Left lung (tissue), 10 donors: ENCODE results near the gene CEP95. TPM values are rescaled to one million over a fixed set of nuclear protein-coding genes. Genes with fewer than 3 reads are reported as not detected.
"Not testable (repeated sequence)": the region's sequence is repeated elsewhere in the genome, so short reads cannot be mapped to it uniquely, and the experiment has no call there.

Experiments used
- ATAC-seq: fragments of 200-7000 bp; cut with Tn5 transposase; one replicate; pipeline ENCODE4 v1.9.1; 2020; ENCODE audit warnings: moderate library complexity
- DNase-seq, 4 donors: peaks; one replicate each; pipeline ENCODE4 v3.0.0-alpha.2; 2013 to 2020
- H3K27ac ChIP-seq, 2 donors: fragments of 200-600 bp; sonication (generic) in 1 of 2; one replicate each; pipeline versions ENCODE4 v1.5.0 to v1.8.0; 2020 to 2021
- H3K27me3 ChIP-seq, 2 donors: fragments of 200-600 bp; sonication (generic) in 1 of 2; one replicate each; pipeline versions ENCODE4 v1.5.0 to v1.8.0; 2020 to 2021
- H3K36me3 ChIP-seq, 2 donors: fragments of 200-600 bp; sonication (generic) in 1 of 2; one replicate each; pipeline versions ENCODE4 v1.5.0 to v1.8.0; 2020 to 2021
- H3K4me1 ChIP-seq, 2 donors: fragments of 200-600 bp; one replicate each; pipeline ENCODE4 v1.8.0; 2021
- H3K4me3 ChIP-seq, 2 donors: fragments of 200-600 bp; sonication (generic) in 1 of 2; one replicate each; pipeline versions ENCODE4 v1.5.0 to v1.8.0; 2020 to 2021; ENCODE audit warnings: mild to moderate bottlenecking in 1 of 2
- H3K9me3 ChIP-seq, 2 donors: fragments of 200-600 bp; sonication (generic) in 1 of 2; one replicate each; pipeline versions ENCODE4 v1.5.0 to v1.8.0; 2020 to 2021
- CTCF ChIP-seq, 2 donors: fragments of 200-600 bp; sonication (generic) in 1 of 2; IDR thresholded peaks; one replicate each; pipeline versions ENCODE4 v1.5.0 to v1.8.0; 2021; ENCODE audit warnings: antibody characterized with exemption in 2 of 2
- intact Hi-C, 2 donors: fragments of 100-400 bp; cut with DNase I; formaldehyde crosslinking; loops; one replicate each; pipeline versions ENCODE4 v1.11.2 to v1.14.2; 2022
- polyA plus RNA-seq, 6 donors: library from polyadenylated mRNA; unstranded; fragments of 120-200 nt; gene quantifications; one replicate each; pipeline ENCODE4 v1.2.1, GENCODE V29; 2013; ENCODE audit not compliant: insufficient read length in 6 of 6
- total RNA-seq, 2 donors: library from RNA; stranded (reverse); fragmentation: NEBNext Ultra II Directional; extraction: Animal tissue kit (Norgen Biotek cat#: 25700); gene quantifications; one replicate each; pipeline ENCODE4 v1.2.1, GENCODE V29; 2021
- donor health status: DM: no; HTN: yes; CAD: no.
- donor health status: DM: no; HTN: no; CAD: no.

The CEP95 gene
- total and polyA plus RNA-seq, 8 donors, result 21.2 to 202 (median 148) TPM

DNA sequence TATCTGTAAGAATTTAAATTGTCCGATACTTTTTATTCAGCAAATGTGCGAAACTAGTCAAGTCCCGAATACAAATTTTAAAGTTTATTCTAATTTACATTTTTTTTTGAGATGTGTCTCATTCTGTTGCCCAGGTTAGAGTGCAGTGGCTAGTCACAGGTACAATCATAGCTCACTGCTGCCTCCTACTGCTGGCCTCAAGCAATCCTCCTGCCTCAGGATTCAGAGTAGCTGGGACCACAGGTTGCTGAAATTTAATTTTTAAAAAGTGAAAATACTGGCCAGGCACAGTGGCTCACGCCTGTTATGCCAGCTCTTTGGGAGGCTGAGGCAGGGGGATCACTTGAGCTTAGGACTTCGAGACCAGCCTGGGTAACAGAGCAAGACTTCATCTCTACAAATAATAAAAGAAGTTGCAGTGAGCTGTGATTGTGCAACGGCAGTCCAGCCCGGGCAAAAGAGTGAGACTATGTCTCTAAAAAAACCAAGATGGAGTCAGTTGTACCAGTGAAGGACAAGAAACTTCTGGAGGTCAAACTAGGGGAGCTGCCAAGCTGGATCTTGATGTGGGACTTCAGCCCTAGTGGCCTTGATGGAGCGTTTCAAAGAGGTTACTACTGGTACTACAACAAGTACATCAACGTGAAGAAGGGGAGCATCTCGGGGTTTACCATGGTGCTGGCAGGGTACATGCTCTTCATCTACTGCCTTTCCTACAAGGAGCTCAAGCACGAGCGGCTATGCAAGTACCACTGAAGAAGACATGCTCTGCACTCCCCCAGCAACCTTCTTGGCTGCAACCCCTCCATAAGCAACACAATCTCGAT, 15.5 kb upstream of the CEP95 start:
- ATAC-seq, result peak; percentile 79
- intact Hi-C loops, result loop anchor here in 1 of 2 donors (5.0 to 10.0 kb wide), 2 partner anchors 69 to 166 kb away; no protein-coding TSS in a partner anchor
- DNase-seq, result peak in 1 of 4 donors; percentile 43
- H3K4me3 ChIP-seq, result no peak overlapping the region
- no peaks in the 10 kb centered on the region for H3K27me3 ChIP-seq
- TF ChIP-seq CTCF (IDR thresholded peaks at IDR 0.05), result peak; percentile 52 to 71
- peaks cover 0 to 61% of the 10 kb centered on the region in 2 donors for H3K36me3 ChIP-seq
- peaks cover 11 to 46% of the 10 kb centered on the region in 2 donors for H3K4me1 ChIP-seq
- H3K27ac ChIP-seq, result no peak overlapping the region
- no peaks in the 10 kb centered on the region for H3K9me3 ChIP-seq

DNA sequence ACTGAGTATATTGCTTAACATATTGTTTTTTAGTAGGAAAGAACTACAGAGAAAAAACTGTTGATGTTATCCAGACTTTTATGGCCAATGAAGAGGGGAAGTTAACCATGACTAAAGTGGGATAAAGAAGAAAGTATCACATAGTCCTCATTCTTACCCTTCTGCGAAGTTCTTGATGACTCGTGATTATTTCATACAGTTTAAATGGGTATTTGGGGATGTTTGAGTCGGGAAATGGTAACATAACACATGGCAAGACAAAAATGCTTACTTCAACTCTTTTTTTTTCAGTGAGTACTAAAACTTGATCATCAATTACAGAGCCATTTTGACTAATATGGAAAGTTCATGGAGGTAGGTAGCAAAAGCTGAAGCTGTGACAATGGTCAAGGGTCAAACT, 14.8 kb upstream of the CEP95 start:
- no peaks in the 10 kb centered on the region for H3K9me3 ChIP-seq
- H3K36me3 ChIP-seq, result peaks cover 0 to 54% of the 10 kb centered on the region in 2 donors
- no peak overlapping the region for H3K4me3 ChIP-seq
- intact Hi-C loops, result loop anchor here in 1 of 2 donors (5.0 to 10.0 kb wide), 2 partner anchors 70 to 167 kb away; no protein-coding TSS in a partner anchor
- no peaks in the 10 kb centered on the region for H3K27me3 ChIP-seq
- peaks cover 11 to 50% of the 10 kb centered on the region in 2 donors for H3K4me1 ChIP-seq
- DNase-seq (no peak), ATAC-seq (no peak)
- H3K27ac ChIP-seq, result no peak overlapping the region
- TF ChIP-seq CTCF (IDR thresholded peaks at IDR 0.05), result no peak

DNA sequence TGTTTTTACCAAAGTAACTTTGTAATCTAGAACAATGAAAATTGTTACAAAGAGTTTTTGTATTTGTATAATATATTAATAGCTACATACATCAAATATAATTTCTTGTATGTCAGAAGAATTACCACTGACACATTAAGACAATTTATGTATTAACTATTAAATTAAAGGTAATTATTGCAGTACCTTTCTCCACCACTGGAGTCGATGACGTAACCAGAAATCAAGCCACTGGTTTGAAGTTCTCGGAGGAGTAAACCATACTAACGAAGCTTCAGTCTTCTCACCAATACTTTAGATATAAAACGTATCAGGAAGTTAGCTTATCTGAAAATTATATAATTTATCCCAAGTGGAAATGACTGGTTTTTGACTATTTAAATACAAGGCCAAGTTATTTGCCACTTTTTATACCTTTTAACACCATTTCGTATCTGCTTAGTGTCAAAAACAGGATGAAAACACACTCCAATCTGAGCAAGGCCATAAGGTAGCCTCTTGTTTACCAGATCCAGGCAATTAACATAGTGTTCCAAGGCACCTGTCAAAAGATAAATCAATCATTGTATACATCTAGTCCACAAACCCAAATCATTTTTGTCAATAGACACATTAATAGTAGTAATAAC, 14.2 kb upstream of the CEP95 start:
- peaks cover 16 to 56% of the 10 kb centered on the region in 2 donors for H3K4me1 ChIP-seq
- no peak overlapping the region for H3K27ac ChIP-seq
- peaks cover 0 to 49% of the 10 kb centered on the region in 2 donors for H3K36me3 ChIP-seq
- H3K9me3 ChIP-seq, result no peaks in the 10 kb centered on the region
- peak; percentile 36 to 41 for TF ChIP-seq CTCF (IDR thresholded peaks at IDR 0.05)
- H3K27me3 ChIP-seq, result no peaks in the 10 kb centered on the region
- DNase-seq, result no peak
- no peak for ATAC-seq
- no peak overlapping the region for H3K4me3 ChIP-seq
- intact Hi-C loops, result loop anchor here in 1 of 2 donors (5.0 to 10.0 kb wide), 2 partner anchors 70 to 168 kb away; no protein-coding TSS in a partner anchor

GRCh38 chr17:64494121-64494520, 12.7 kb upstream of the CEP95 start:
- no peaks in the 10 kb centered on the region for H3K9me3 ChIP-seq
- DNase-seq (no peak), ATAC-seq (no peak)
- H3K4me1 ChIP-seq, result peaks cover 21 to 71% of the 10 kb centered on the region in 2 donors
- no peak for TF ChIP-seq CTCF (IDR thresholded peaks at IDR 0.05)
- peaks cover 0 to 48% of the 10 kb centered on the region in 2 donors for H3K36me3 ChIP-seq
- H3K27me3 ChIP-seq, result no peaks in the 10 kb centered on the region
- intact Hi-C loops, result loop anchor here in 1 of 2 donors (5.0 to 10.0 kb wide), 2 partner anchors 72 to 169 kb away; no protein-coding TSS in a partner anchor
- H3K4me3 ChIP-seq, result no peak overlapping the region
- no peak overlapping the region for H3K27ac ChIP-seq

- not testable (repeated sequence) for H3K9me3 ChIP-seq, ATAC-seq, H3K27ac ChIP-seq, DNase-seq, H3K27me3 ChIP-seq
- H3K4me1 ChIP-seq, result peaks cover 21 to 83% of the 10 kb centered on the region in 2 donors
- H3K4me3 ChIP-seq, result peak overlapping the region in 1 of 2 donors; percentile 75
- peaks cover 2 to 48% of the 10 kb centered on the region in 2 donors for H3K36me3 ChIP-seq
- intact Hi-C loops, result loop anchor here in 1 of 2 donors (10.0 kb wide), 1 partner anchor 170 kb away; no protein-coding TSS in a partner anchor
These were observed 11.5 kb upstream of the CEP95 start for GRCh38 chr17:64495300-64495699.
